Activated T-cell treated with anti-CD3 and anti-CD28 coated beads, Interleukin-2, amount 50 U/mL, for 72 hours (primary cell): ENCODE results near the gene ERVFRD-1. TPM values are rescaled to one million over a fixed set of nuclear protein-coding genes. Genes with fewer than 3 reads are reported as not detected.
A peak's percentile ranks its signal among the peaks of the same experiment; 100 is the strongest.

ENCODE experiments used
- ATAC-seq, 2 donors: fragments of 150-1000 bp; cut with Tn5 transposase; replicated peaks in 1 of 2; 2 replicates each; pipeline ENCODE4 v1.10.0; 2021; ENCODE audit warnings: moderate library complexity in 2 of 2, mild to moderate bottlenecking in 1 of 2
- DNase-seq, 2 donors: peaks; one replicate each; pipeline ENCODE4 v3.0.0; 2021 to 2022; ENCODE audit warnings: mixed read lengths in 1 of 2
- H3K27ac Mint-ChIP-seq: one replicate; pipeline ENCODE4 v1.8.0; 2022; ENCODE audit warnings: mild to moderate bottlenecking, moderate library complexity, mixed read lengths
- H3K27me3 Mint-ChIP-seq: one replicate; pipeline ENCODE4 v1.8.0; 2022; ENCODE audit warnings: low read depth, mixed read lengths
- H3K36me3 Mint-ChIP-seq, 2 donors: one replicate each; pipeline ENCODE4 v1.8.0; 2022; ENCODE audit warnings: mixed read lengths in 2 of 2, mild to moderate bottlenecking in 1 of 2; ENCODE audit not compliant: insufficient read depth in 2 of 2
- H3K4me1 Mint-ChIP-seq: one replicate; pipeline ENCODE4 v1.8.0; 2022; ENCODE audit warnings: low read depth, mixed read lengths
- H3K4me3 Mint-ChIP-seq, 2 donors: one replicate each; pipeline ENCODE4 v1.8.0; 2022; ENCODE audit warnings: mild to moderate bottlenecking in 2 of 2, mixed read lengths in 2 of 2, moderate library complexity in 2 of 2
- H3K9me3 Mint-ChIP-seq, 2 donors: one replicate each; pipeline ENCODE4 v1.8.0; 2022; ENCODE audit warnings: mixed read lengths in 2 of 2
- total RNA-seq, 2 donors: library from RNA; stranded (reverse); gene quantifications; one replicate each; pipeline ENCODE4 v1.2.3, GENCODE V29; 2022

The ERVFRD-1 gene, protein sequence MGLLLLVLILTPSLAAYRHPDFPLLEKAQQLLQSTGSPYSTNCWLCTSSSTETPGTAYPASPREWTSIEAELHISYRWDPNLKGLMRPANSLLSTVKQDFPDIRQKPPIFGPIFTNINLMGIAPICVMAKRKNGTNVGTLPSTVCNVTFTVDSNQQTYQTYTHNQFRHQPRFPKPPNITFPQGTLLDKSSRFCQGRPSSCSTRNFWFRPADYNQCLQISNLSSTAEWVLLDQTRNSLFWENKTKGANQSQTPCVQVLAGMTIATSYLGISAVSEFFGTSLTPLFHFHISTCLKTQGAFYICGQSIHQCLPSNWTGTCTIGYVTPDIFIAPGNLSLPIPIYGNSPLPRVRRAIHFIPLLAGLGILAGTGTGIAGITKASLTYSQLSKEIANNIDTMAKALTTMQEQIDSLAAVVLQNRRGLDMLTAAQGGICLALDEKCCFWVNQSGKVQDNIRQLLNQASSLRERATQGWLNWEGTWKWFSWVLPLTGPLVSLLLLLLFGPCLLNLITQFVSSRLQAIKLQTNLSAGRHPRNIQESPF
- total RNA-seq, result not detected

DNA sequence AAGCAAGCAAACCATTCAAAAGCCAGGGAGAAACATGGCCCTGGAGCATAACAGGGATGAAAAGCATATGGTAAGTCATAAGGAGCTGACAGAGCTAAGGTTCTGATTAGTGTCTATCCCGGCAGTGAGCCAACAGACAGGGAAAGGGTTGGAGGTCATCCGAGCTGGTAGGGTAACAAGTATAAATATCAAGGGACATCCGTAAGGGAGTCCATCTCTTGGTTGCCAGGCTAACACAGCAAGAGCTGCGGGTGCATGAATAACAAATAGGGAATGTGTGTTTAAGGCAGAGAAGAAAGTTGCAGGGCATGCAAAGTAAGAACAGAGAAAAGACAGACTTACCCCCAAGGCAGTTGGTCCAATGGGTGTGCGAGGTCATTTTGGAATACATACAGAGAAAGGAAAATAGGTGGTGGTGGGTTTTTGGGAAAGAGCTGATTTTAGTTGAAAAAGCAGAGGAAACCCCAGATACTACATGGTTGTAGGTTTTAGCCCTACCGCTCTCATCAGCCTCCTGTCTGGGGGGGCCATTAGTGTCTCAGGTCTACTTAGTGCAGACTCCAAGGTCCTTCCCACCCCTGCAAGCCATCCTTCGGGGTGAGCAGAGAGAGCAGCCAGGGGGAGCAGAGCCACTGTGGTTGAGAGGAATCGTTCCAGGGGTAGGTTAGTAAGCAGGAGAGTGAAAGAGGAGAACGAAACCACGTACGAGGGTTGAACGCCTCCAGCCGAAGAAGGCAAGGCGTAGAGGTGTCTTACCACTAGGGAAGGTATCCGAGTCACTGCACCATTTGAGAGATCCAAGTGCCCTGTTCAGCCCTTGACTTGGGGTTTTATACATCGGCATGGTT is at the start of gene ERVFRD-1:
Gene ERVFRD-1, minus strand, starts transcription at position 805 of the 848 bp plus-strand sequence. CDS start 6,415 bp downstream, outside the sequence.
- peaks cover 31% of the 10 kb centered on the region for H3K4me1 Mint-ChIP-seq
- H3K36me3 Mint-ChIP-seq, result no peaks in the 10 kb centered on the region
- H3K9me3 Mint-ChIP-seq, result no peaks in the 10 kb centered on the region
- peak within 1 kb of the TSS; percentile 55 to 65 for H3K4me3 Mint-ChIP-seq
- DNase-seq (peak; percentile 6 to 8), ATAC-seq (peak; percentile 49 to 67)
- no peaks in the 10 kb centered on the region for H3K27me3 Mint-ChIP-seq
- no peak within 1 kb of the TSS for H3K27ac Mint-ChIP-seq

GRCh38 chr6:11160199-11160598 is 48.7 kb upstream of the ERVFRD-1 start:
- ATAC-seq (no peak), DNase-seq (no peak)
- no peak overlapping the region for H3K4me3 Mint-ChIP-seq
- peaks cover 0 to 2% of the 10 kb centered on the region in 2 donors for H3K9me3 Mint-ChIP-seq
- peaks cover 17% of the 10 kb centered on the region for H3K4me1 Mint-ChIP-seq
- H3K27me3 Mint-ChIP-seq, result no peaks in the 10 kb centered on the region
- H3K36me3 Mint-ChIP-seq, result peaks cover 0 to 2% of the 10 kb centered on the region in 2 donors
- no peak overlapping the region for H3K27ac Mint-ChIP-seq

- Mint-ChIP-seq H3K4me1 (peaks cover 12% of the 10 kb centered on the region), H3K27me3 (peaks cover 4% of the 10 kb centered on the region), H3K27ac (peak overlapping the region; percentile 56), H3K4me3 (no peak overlapping the region), H3K36me3 (peaks cover 0 to 2% of the 10 kb centered on the region in 2 donors), H3K9me3 (peaks cover 0 to 2% of the 10 kb centered on the region in 2 donors)
- DNase-seq (no peak), ATAC-seq (no peak)
Measured at GRCh38 chr6:11155589-11155988, 44.1 kb upstream of the ERVFRD-1 start.

- H3K4me1 Mint-ChIP-seq, result peaks cover 12% of the 10 kb centered on the region
- no peak for ATAC-seq
- H3K4me3 Mint-ChIP-seq, result peak overlapping the region; percentile 67 to 70
- H3K27me3 Mint-ChIP-seq, result peaks cover 4% of the 10 kb centered on the region
- H3K27ac Mint-ChIP-seq, result no peak overlapping the region
- peaks cover 0 to 2% of the 10 kb centered on the region in 2 donors for H3K9me3 Mint-ChIP-seq
- DNase-seq, result no peak
- peaks cover 0 to 2% of the 10 kb centered on the region in 2 donors for H3K36me3 Mint-ChIP-seq
Measured at GRCh38 chr6:11153447-11153846, 41.9 kb upstream of the ERVFRD-1 start.

DNA sequence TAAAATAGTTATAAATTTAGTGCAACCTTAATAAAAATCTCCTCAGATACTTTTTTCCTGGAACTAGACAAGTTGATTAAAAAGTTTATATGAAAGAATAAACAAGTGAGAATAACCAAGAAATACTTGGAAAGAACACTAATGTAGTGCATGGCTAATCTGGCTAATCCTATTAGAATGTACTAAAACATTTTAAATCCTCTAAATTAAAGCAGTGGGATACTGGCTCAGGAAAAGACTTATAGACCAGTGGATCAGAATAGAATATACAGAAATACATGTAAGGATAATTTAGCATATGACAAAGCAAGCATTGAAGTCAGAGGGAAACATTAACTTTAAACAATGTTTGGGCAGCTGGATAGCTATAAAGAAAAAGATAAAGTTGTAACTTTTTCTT is 41.1 kb upstream of the ERVFRD-1 start:
- DNase-seq, result no peak
- Mint-ChIP-seq H3K4me1 (peaks cover 12% of the 10 kb centered on the region), H3K27me3 (peaks cover 4% of the 10 kb centered on the region), H3K9me3 (peaks cover 0 to 2% of the 10 kb centered on the region in 2 donors), H3K36me3 (peaks cover 0 to 2% of the 10 kb centered on the region in 2 donors), H3K4me3 (no peak overlapping the region), H3K27ac (no peak overlapping the region)
- no peak for ATAC-seq

GRCh38 chr6:11151488-11151887 is 40.0 kb upstream of the ERVFRD-1 start:
- H3K36me3 Mint-ChIP-seq, result peaks cover 0 to 2% of the 10 kb centered on the region in 2 donors
- H3K4me3 Mint-ChIP-seq, result no peak overlapping the region
- DNase-seq, result no peak
- H3K27me3 Mint-ChIP-seq, result peaks cover 4% of the 10 kb centered on the region
- H3K27ac Mint-ChIP-seq, result no peak overlapping the region
- ATAC-seq, result no peak
- peaks cover 12% of the 10 kb centered on the region for H3K4me1 Mint-ChIP-seq
- H3K9me3 Mint-ChIP-seq, result peaks cover 0 to 2% of the 10 kb centered on the region in 2 donors

DNA sequence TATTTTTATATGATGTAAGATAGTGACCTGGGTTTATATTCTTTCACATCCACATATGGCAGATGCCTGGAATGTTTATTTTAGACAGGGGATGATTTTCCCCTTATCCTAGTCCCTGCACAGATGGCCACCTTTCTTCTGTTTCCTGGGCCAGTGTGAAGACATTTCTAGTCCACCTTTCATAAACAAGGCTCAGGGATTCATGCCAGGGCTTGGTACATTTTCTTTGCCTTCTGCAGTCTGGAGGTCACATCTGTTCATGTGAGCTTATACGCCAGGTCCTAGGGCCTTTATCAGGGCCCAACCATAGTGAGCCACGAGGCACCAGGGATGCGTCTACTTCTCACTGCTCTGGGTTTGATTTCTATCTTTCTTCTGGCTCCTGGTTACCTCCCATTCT is 38.0 kb upstream of the ERVFRD-1 start:
- ATAC-seq (no peak), DNase-seq (no peak)
- no peaks in the 10 kb centered on the region for H3K27me3 Mint-ChIP-seq
- H3K36me3 Mint-ChIP-seq, result no peaks in the 10 kb centered on the region
- no peaks in the 10 kb centered on the region for H3K9me3 Mint-ChIP-seq
- no peak overlapping the region for H3K4me3 Mint-ChIP-seq
- peaks cover 9% of the 10 kb centered on the region for H3K4me1 Mint-ChIP-seq
- no peak overlapping the region for H3K27ac Mint-ChIP-seq

DNA sequence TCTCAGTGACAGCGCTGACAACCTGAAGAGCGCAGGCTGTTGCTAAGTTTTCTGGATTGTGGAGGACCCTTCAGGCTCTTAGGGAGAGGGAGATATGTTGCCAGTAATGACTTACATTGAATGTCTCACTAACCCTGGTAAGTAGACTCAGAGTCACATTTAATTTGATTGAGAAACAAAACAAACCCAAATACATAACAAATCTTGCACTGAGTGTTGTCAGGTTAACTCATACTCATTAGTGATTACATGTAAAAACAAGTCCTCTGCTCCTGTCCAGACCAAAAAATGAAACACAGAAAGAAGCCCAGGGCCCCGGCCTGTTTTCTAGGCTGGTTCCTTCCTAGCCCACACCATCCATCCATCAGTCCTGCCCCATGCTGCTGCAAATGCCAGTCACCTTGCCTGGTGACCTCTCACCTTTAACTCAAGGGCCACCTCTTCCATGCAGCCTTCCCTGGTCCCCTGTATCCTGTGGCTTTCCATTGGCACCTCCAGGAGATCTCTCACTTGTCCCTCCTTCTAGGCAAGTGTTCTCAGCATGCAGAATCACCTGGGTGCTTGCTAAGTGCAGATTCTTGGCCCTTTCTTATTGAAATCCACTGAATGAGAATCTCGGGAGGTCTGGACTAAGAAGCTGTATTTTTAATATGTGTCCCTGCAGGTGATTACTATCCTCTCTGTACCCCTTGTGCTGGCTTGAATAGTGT is 34.7 kb upstream of the ERVFRD-1 start:
- Mint-ChIP-seq H3K27me3 (no peaks in the 10 kb centered on the region), H3K4me1 (peaks cover 4% of the 10 kb centered on the region), H3K4me3 (no peak overlapping the region), H3K27ac (no peak overlapping the region), H3K9me3 (no peaks in the 10 kb centered on the region), H3K36me3 (no peaks in the 10 kb centered on the region)
- ATAC-seq, result no peak
- no peak for DNase-seq

DNA sequence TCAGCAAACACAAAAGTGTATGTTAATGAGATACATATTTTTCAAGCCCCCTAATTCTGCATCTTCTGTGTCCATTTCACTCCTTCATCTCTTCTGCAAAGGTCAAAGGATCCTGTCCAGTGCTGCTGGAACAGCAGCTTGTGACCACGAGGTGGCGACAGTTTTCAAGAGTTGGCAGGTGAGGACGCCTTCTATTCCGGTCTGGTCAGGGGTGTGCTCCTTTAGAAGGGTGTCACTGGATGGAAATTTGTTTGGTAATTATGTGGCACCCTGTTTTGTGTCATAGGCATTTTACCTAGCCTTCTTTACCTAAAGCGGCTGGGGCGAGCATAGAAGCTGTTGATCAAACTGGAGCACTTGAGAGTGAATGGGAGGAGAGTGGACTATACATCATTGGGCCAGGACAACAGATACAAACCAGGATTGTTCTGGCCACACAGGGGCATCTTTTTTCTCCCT is 32.9 kb upstream of the ERVFRD-1 start:
- Mint-ChIP-seq H3K9me3 (no peaks in the 10 kb centered on the region), H3K27ac (no peak overlapping the region), H3K27me3 (no peaks in the 10 kb centered on the region), H3K4me3 (no peak overlapping the region), H3K36me3 (no peaks in the 10 kb centered on the region), H3K4me1 (peaks cover 8% of the 10 kb centered on the region)
- DNase-seq (peak; percentile 80 to 81), ATAC-seq (peak; percentile 90 to 92)

GRCh38 chr6:11143394-11144371 is 32.2 kb upstream of the ERVFRD-1 start:
- ATAC-seq (peak in 1 of 2 donors; percentile 41), DNase-seq (peak; percentile 8 to 28)
- Mint-ChIP-seq H3K27ac (no peak overlapping the region), H3K4me1 (peaks cover 15% of the 10 kb centered on the region), H3K9me3 (no peaks in the 10 kb centered on the region), H3K36me3 (no peaks in the 10 kb centered on the region), H3K27me3 (no peaks in the 10 kb centered on the region), H3K4me3 (no peak overlapping the region)

DNA sequence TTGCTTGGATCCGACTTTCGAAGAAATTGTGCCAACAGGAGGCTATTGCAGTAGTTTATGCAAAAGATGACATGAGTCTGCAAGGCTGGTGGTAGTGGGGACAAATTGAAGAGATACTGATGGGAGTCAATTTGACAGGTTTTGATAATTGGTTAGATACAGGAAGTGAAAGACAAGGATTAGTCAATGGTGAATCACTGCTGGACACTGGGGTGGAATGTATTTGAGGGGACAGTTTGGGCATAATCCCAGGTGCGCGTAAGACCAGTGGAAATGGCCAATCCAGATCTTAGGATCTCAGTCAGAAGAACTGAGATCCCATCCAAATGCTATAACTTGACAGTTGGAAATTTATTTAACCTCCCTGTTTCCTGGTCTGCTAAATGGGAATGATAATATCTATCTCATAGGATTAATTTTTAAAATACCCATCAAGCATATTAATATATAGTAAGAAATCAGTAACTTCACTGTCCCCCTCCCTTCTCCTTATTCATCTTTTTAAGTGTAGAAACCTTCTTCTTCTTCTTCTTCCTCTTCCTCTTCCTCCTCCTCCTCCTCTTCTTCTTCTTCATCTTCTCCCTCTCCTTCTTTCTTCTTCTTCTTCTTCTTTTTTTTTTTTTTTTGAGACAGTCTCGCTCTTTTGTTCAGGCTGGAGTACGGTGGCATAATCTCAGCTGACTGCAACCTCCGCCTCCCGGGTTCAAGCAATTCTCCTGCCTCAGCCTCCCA is 30.9 kb upstream of the ERVFRD-1 start:
- DNase-seq, result no peak
- no peak overlapping the region for H3K27ac Mint-ChIP-seq
- no peak overlapping the region for H3K4me3 Mint-ChIP-seq
- H3K9me3 Mint-ChIP-seq, result no peaks in the 10 kb centered on the region
- no peaks in the 10 kb centered on the region for H3K36me3 Mint-ChIP-seq
- no peaks in the 10 kb centered on the region for H3K27me3 Mint-ChIP-seq
- ATAC-seq, result no peak
- H3K4me1 Mint-ChIP-seq, result peaks cover 19% of the 10 kb centered on the region
